H1 (cell line): ENCODE measurements around the gene FOXRED1. TPM values are rescaled to one million over a fixed set of nuclear protein-coding genes. Genes with fewer than 3 reads are reported as not detected.

Experiments used
- CTCF ChIA-PET: fragments of 300-600 bp; sonication (Branson Sonifier 250); formaldehyde crosslinking; loops from one replicate; lab custom pipeline; 2021; ENCODE audit not compliant: partially characterized antibody; lab: Charles Lee
- POLR2A ChIA-PET: fragments of 300-600 bp; sonication (Branson Sonifier 250); formaldehyde crosslinking; loops from one replicate; lab custom pipeline; 2021; ENCODE audit warnings: inconsistent platforms; ENCODE audit not compliant: partially characterized antibody; lab: Charles Lee
- DNase-seq, 2 experiments: peaks; one replicate each; pipeline versions ENCODE4 v3.0.0 to v3.0.0-alpha.2; 2010 to 2022; ENCODE audit warnings: low spot score in 2 of 2, low read depth in 1 of 2, mixed read lengths in 1 of 2
- FAIRE-seq: peaks from 2 replicates; lab custom pipeline; 2011; peaks lifted over from hg19 to GRCh38; lab: Jason Lieb, UNC
- H2AFZ ChIP-seq: 2 replicates; pipeline ENCODE4 v1.8.1; 2012; ENCODE audit warnings: low read length, inconsistent platforms
- H2AK5ac ChIP-seq: 2 replicates; pipeline ENCODE4 v1.6.1; 2013; ENCODE audit warnings: low read depth, low read length
- H2BK120ac ChIP-seq: replicated peaks from 2 replicates; pipeline ENCODE3; 2013; ENCODE audit warnings: low read depth, low read length, inconsistent platforms
- H2BK12ac ChIP-seq: 2 replicates; pipeline ENCODE4 v1.6.1; 2013; ENCODE audit warnings: low read depth, low read length
- H2BK15ac ChIP-seq: 2 replicates; pipeline ENCODE4 v1.6.1; 2013; ENCODE audit warnings: low read length
- H2BK20ac ChIP-seq: 2 replicates; pipeline ENCODE4 v1.6.1; 2013; ENCODE audit warnings: low read length
- H2BK5ac ChIP-seq: 2 replicates; pipeline ENCODE4 v1.6.1; 2013; ENCODE audit warnings: low read depth, low read length
- H3K14ac ChIP-seq: 2 replicates; pipeline ENCODE4 v1.6.1; 2013; ENCODE audit warnings: inconsistent platforms; ENCODE audit not compliant: insufficient read length
- H3K18ac ChIP-seq: 2 replicates; pipeline ENCODE4 v1.6.1; 2013; ENCODE audit warnings: low read length; ENCODE audit errors: extremely low read depth
- H3K23ac ChIP-seq: 2 replicates; pipeline ENCODE4 v1.6.1; 2013; ENCODE audit warnings: inconsistent platforms; ENCODE audit not compliant: insufficient read length
- H3K23me2 ChIP-seq: 2 replicates; pipeline ENCODE4 v1.6.1; 2013; ENCODE audit warnings: low read depth, low read length
- H3K27ac ChIP-seq: 2 replicates; pipeline ENCODE4 v1.6.1; 2011; ENCODE audit warnings: low read depth, low read length, inconsistent platforms
- H3K27me3 ChIP-seq, 4 experiments: replicated peaks in 1 of 4; 1 replicate in 1 of 4; 2 replicates in 3 of 4; pipeline versions ENCODE4 v1.6.1 to v1.8.1; 2011 to 2013; ENCODE audit warnings: low read length in 3 of 4, mild to moderate bottlenecking in 3 of 4, inconsistent platforms in 2 of 4, mixed read lengths in 2 of 4, moderate library complexity in 1 of 4; ENCODE audit not compliant: control insufficient read depth in 3 of 4, insufficient read depth in 3 of 4; ENCODE audit errors: extremely low read depth in 1 of 4
- H3K36me3 ChIP-seq, 4 experiments: 2 replicates each; pipeline versions ENCODE4 v1.6.1 to v1.8.1; 2011 to 2013; ENCODE audit warnings: mild to moderate bottlenecking in 4 of 4, low read length in 3 of 4, moderate library complexity in 2 of 4, control low read depth in 1 of 4, inconsistent platforms in 1 of 4; ENCODE audit not compliant: insufficient read depth in 4 of 4, control insufficient read depth in 2 of 4
- H3K4ac ChIP-seq: replicated peaks from 2 replicates; pipeline ENCODE3; 2013; ENCODE audit warnings: low read length, low read depth, mixed read lengths, inconsistent platforms; ENCODE audit not compliant: insufficient read length
- H3K4me1 ChIP-seq, 4 experiments: replicated peaks in 1 of 4; 1 replicate in 1 of 4; 2 replicates in 3 of 4; pipeline versions ENCODE4 v1.6.1 to v1.8.1; 2011 to 2013; ENCODE audit warnings: low read length in 3 of 4, inconsistent platforms in 2 of 4, mixed read lengths in 1 of 4; ENCODE audit not compliant: insufficient read depth in 4 of 4, control insufficient read depth in 3 of 4
- H3K4me2 ChIP-seq, 2 experiments: 2 replicates each; pipeline versions ENCODE4 v1.6.1 to v1.8.1; 2011 to 2013; ENCODE audit warnings: low read depth in 2 of 2, low read length in 2 of 2, control low read depth in 1 of 2, inconsistent platforms in 1 of 2, mild to moderate bottlenecking in 1 of 2; ENCODE audit not compliant: insufficient read depth in 1 of 2
- H3K4me3 ChIP-seq, 4 experiments: fragments of 200-600, 300-600 bp in 1 of 4; sonication (generic), shearing (Covaris generic), sonication (Bioruptor Twin) in 1 of 4; 2 replicates each; pipeline versions ENCODE4 v1.5.1 to v1.8.1; 2011 to 2016; ENCODE audit warnings: low read length in 4 of 4, low read depth in 3 of 4, control low read depth in 2 of 4, inconsistent platforms in 2 of 4, mild to moderate bottlenecking in 2 of 4, mixed read lengths in 1 of 4, moderate library complexity in 1 of 4; ENCODE audit not compliant: insufficient read depth in 2 of 4; ENCODE audit errors: extremely low read depth in 1 of 4
- H3K56ac ChIP-seq: replicated peaks from 2 replicates; pipeline ENCODE3; 2013; ENCODE audit warnings: low read depth, mild to moderate bottlenecking, mixed read lengths, low read length, inconsistent platforms; ENCODE audit not compliant: insufficient read length
- H3K79me1 ChIP-seq: 2 replicates; pipeline ENCODE4 v1.6.1; 2013; ENCODE audit warnings: low read depth, low read length, control low read depth
- H3K79me2 ChIP-seq, 2 experiments: 2 replicates each; pipeline versions ENCODE4 v1.6.1 to v1.8.1; 2012 to 2013; ENCODE audit warnings: low read length in 2 of 2, mild to moderate bottlenecking in 2 of 2, inconsistent platforms in 1 of 2; ENCODE audit not compliant: insufficient read depth in 2 of 2, control insufficient read depth in 1 of 2
- H3K9ac ChIP-seq, 4 experiments: replicated peaks in 1 of 4; 1 replicate in 1 of 4; 2 replicates in 3 of 4; pipeline versions ENCODE4 v1.6.1 to v1.8.1; 2011 to 2013; ENCODE audit warnings: low read depth in 3 of 4, low read length in 3 of 4, control low read depth in 2 of 4, mild to moderate bottlenecking in 2 of 4, moderate library complexity in 2 of 4, inconsistent platforms in 1 of 4; ENCODE audit errors: extremely low read depth in 1 of 4
- H3K9me3 ChIP-seq, 2 experiments: 2 replicates each; pipeline versions ENCODE4 v1.6.1 to v1.8.1; 2012 to 2013; ENCODE audit warnings: mild to moderate bottlenecking in 2 of 2, moderate library complexity in 2 of 2, control low read depth in 1 of 2, inconsistent platforms in 1 of 2, low read depth in 1 of 2, low read length in 1 of 2, mixed read lengths in 1 of 2; ENCODE audit not compliant: insufficient read depth in 2 of 2
- H4K20me1 ChIP-seq, 2 experiments: replicated peaks in 1 of 2; 2 replicates each; pipeline versions ENCODE3 to v1.8.1; 2011 to 2013; ENCODE audit warnings: inconsistent platforms in 2 of 2, low read length in 2 of 2, mild to moderate bottlenecking in 1 of 2; ENCODE audit not compliant: insufficient read depth in 2 of 2, control insufficient read depth in 1 of 2
- H4K5ac ChIP-seq: 2 replicates; pipeline ENCODE4 v1.6.1; 2013; ENCODE audit warnings: low read length, low read depth, mixed read lengths, inconsistent platforms; ENCODE audit not compliant: insufficient read length
- H4K8ac ChIP-seq: 2 replicates; pipeline ENCODE4 v1.8.0; 2013; ENCODE audit warnings: mild to moderate bottlenecking, moderate library complexity, low read length, inconsistent platforms; ENCODE audit not compliant: insufficient read depth; ENCODE audit errors: extremely low read depth
- H4K91ac ChIP-seq: replicated peaks from 2 replicates; pipeline ENCODE3; 2013; ENCODE audit warnings: low read length, mixed read lengths, inconsistent platforms; ENCODE audit not compliant: insufficient read length
- CBX5 ChIP-seq: fragments of 300-800, 300-1000 bp; sonication (generic); IDR thresholded peaks from 2 replicates; pipeline ENCODE4 v1.7.1; 2016; ENCODE audit warnings: antibody characterized with exemption, low read length, low read depth
- PHF8 ChIP-seq: fragments of 200-600 bp; sonication (generic); conservative IDR thresholded peaks from 2 replicates; pipeline ENCODE4 v1.7.1; 2012; ENCODE audit warnings: low read depth, mild to moderate bottlenecking, inconsistent platforms, low read length, moderate library complexity
- WGBS, 2 experiments: shearing (Covaris generic) in 1 of 2; methylation state at CpG; one replicate each; pipeline versions ENCODE4 v1.1.6 to v1.1.7; 2013 to 2015; ENCODE audit warnings: low lambda C conversion rate in 2 of 2, mixed read lengths in 2 of 2, inconsistent platforms in 1 of 2, low coverage in 1 of 2, missing lambda C conversion rate in 1 of 2; ENCODE audit not compliant: insufficient replicate concordance in 2 of 2, insufficient coverage in 1 of 2, insufficient read length in 1 of 2; ENCODE audit errors: extremely low coverage in 1 of 2, missing lambda C conversion rate in 1 of 2; 5-methylcytosine and 5-hydroxymethylcytosine counted together
- polyA plus RNA-seq, 7 experiments: library from polyadenylated mRNA; depleted of rRNA in 3 of 7; stranded (reverse) in 5 of 7; unstranded in 2 of 7; fragments of >200 nt in 5 of 7; fragments of 200-250 nt in 2 of 7; gene quantifications; 1 replicate in 5 of 7; 2 replicates in 1 of 7; 4 replicates in 1 of 7; pipeline versions ENCODE4 v1.2.1 to v1.2.3, GENCODE V29; 2011 to 2013; ENCODE audit warnings: missing spikeins in 2 of 7, mixed read lengths in 2 of 7
- total RNA-seq: library from RNA; stranded (reverse); fragmentation: NEBNext Ultra II Directional; extraction: Animal tissue kit (Norgen Biotek cat#: 25700); gene quantifications from 2 replicates; pipeline ENCODE4 v1.2.1, GENCODE V29; 2021

Gene FOXRED1
- total and polyA plus RNA-seq, 2 of the 8 experiments (the other 6 are each of a cell fraction or from before 2014, with no cell fraction given) = 48.8 to 99.4 TPM

GRCh38 chr11:126232683-126233082 is 36.3 kb upstream of the FOXRED1 start:
- peaks cover 0 to 13% of the 10 kb centered on the region in 2 experiments; a peak in 2 of 4 replicates for H3K79me2 ChIP-seq
- CTCF ChIA-PET = interaction anchor here (0.7 kb wide), 1 partner anchor 375 kb away, joined by 3 read pairs; no protein-coding TSS in a partner anchor

More at GRCh38 chr11:126232683-126233082, 36.3 kb upstream of the FOXRED1 start:
- no peak overlapping the region for H4K8ac ChIP-seq
- H3K27ac ChIP-seq = no peak overlapping the region
- no peak overlapping the region for H2BK15ac ChIP-seq
- H3K18ac ChIP-seq = no peak overlapping the region
- H3K23ac ChIP-seq = no peak overlapping the region
- no peak overlapping the region for H3K9ac ChIP-seq
- 88% methylated on average over 3 of the region's 3 CpGs; no CpG with 5 or more reads in 1 of the 2 experiments for WGBS, 2 experiments
- no peaks in the 10 kb centered on the region; a peak in 1 of 7 replicates for H3K4me1 ChIP-seq
- no peak overlapping the region for H4K91ac ChIP-seq
- peaks cover 0 to 3% of the 10 kb centered on the region in 2 experiments for H4K20me1 ChIP-seq
- POLR2A ChIA-PET = no interaction called here
- H3K14ac ChIP-seq = no peak overlapping the region
- H2BK12ac ChIP-seq = no peak overlapping the region
- no peak for DNase-seq
- H3K4me2 ChIP-seq = no peak overlapping the region
- H3K79me1 ChIP-seq = 0 out of 2 replicates have a peak, but pooled peaks cover 4% of the 10 kb centered on the region
- H3K56ac ChIP-seq = no peak overlapping the region
- H3K4ac ChIP-seq = no peak overlapping the region
- no peaks in the 10 kb centered on the region for H3K23me2 ChIP-seq
- H2AK5ac ChIP-seq = no peak overlapping the region
- H2BK20ac ChIP-seq = no peak overlapping the region
- TF ChIP-seq CBX5 = no peak
- no peak for TF ChIP-seq PHF8
- H3K4me3 ChIP-seq = no peak overlapping the region
- no peaks in the 10 kb centered on the region for H3K27me3 ChIP-seq
- H4K5ac ChIP-seq = no peak overlapping the region
- no peak overlapping the region for H2BK120ac ChIP-seq
- peaks cover 0 to 14% (median 2%) of the 10 kb centered on the region in 4 experiments; a peak in 5 of 8 replicates for H3K36me3 ChIP-seq
- H2AFZ ChIP-seq = no peak overlapping the region
- H2BK5ac ChIP-seq = no peak overlapping the region
- no peaks in the 10 kb centered on the region for H3K9me3 ChIP-seq
- no peak for FAIRE-seq
